HepG2 (cell line): ENCODE results near the gene NBR1. TPM values are rescaled to one million over a fixed set of nuclear protein-coding genes. Genes with fewer than 3 reads are reported as not detected.

Source experiments
- AKAP8 ChIP-seq: sonication (generic); formaldehyde crosslinking; IDR thresholded peaks from 2 replicates; pipeline ENCODE4 v1.5.1; 2020; ENCODE audit warnings: mild to moderate bottlenecking, missing genetic modification reagents
- BRD4 ChIP-seq: sonication (generic); formaldehyde crosslinking; IDR thresholded peaks from 2 replicates; pipeline ENCODE4 v1.4.0; 2020; ENCODE audit warnings: missing genetic modification reagents
- EED ChIP-seq: sonication (generic); formaldehyde crosslinking; IDR thresholded peaks from 2 replicates; pipeline ENCODE4 v1.5.0; 2020; ENCODE audit warnings: mild to moderate bottlenecking, missing genetic modification reagents
- HNF4G ChIP-seq, 2 experiments: sonication (generic) in 1 of 2; formaldehyde crosslinking in 1 of 2; IDR thresholded peaks; 2 replicates each; pipeline versions ENCODE4 v1.4.0 to v1.6.1; 2011 to 2020; ENCODE audit warnings: borderline replicate concordance in 2 of 2, low read depth in 2 of 2, mild to moderate bottlenecking in 2 of 2, low read length in 1 of 2, missing genetic modification reagents in 1 of 2, moderate library complexity in 1 of 2
- KAT7 ChIP-seq: IDR thresholded peaks from 2 replicates; pipeline ENCODE4 v1.6.1; 2018; ENCODE audit warnings: borderline replicate concordance, missing compliant biosample characterization
- KAT8 ChIP-seq: IDR thresholded peaks from 2 replicates; pipeline ENCODE4 v1.6.1; 2016; ENCODE audit warnings: missing genetic modification reagents, missing compliant biosample characterization
- MED13 ChIP-seq: sonication (generic); formaldehyde crosslinking; IDR thresholded peaks from 2 replicates; pipeline ENCODE4 v1.5.0; 2020; ENCODE audit warnings: missing genetic modification reagents
- MEIS1 ChIP-seq: sonication (generic); formaldehyde crosslinking; IDR thresholded peaks from 2 replicates; pipeline ENCODE4 v1.9.0; 2021; ENCODE audit warnings: mild to moderate bottlenecking, missing genetic modification reagents, moderate library complexity, borderline replicate concordance
- MLLT10 ChIP-seq: sonication (generic); formaldehyde crosslinking; IDR thresholded peaks from 2 replicates; pipeline ENCODE4 v1.4.0; 2020; ENCODE audit warnings: missing genetic modification reagents
- MTA1 ChIP-seq: sonication (generic); formaldehyde crosslinking; IDR thresholded peaks from 2 replicates; pipeline ENCODE4 v1.4.0; 2020; ENCODE audit warnings: missing genetic modification reagents, mild to moderate bottlenecking, borderline replicate concordance
- NFYC ChIP-seq: IDR thresholded peaks from 2 replicates; pipeline ENCODE4 v1.6.1; 2016; ENCODE audit warnings: missing genetic modification reagents, missing compliant biosample characterization
- ZBTB3 ChIP-seq: sonication (generic); formaldehyde crosslinking; IDR thresholded peaks from 2 replicates; pipeline ENCODE4 v1.4.0; 2020; ENCODE audit warnings: low read depth, mild to moderate bottlenecking, moderate library complexity, missing genetic modification reagents, borderline replicate concordance
- ZC3H13 ChIP-seq: sonication (generic); formaldehyde crosslinking; IDR thresholded peaks from 2 replicates; pipeline ENCODE4 v1.8.1; 2023; ENCODE audit warnings: mild to moderate bottlenecking, missing genetic modification reagents, moderate library complexity
- ZNF253 ChIP-seq: sonication (generic); formaldehyde crosslinking; IDR thresholded peaks from 2 replicates; pipeline ENCODE4 v1.8.0; 2022; ENCODE audit warnings: mild to moderate bottlenecking, missing genetic modification reagents, borderline replicate concordance
- ZNF441 ChIP-seq: sonication (generic); formaldehyde crosslinking; IDR thresholded peaks from 2 replicates; pipeline ENCODE4 v1.7.0; 2021; ENCODE audit warnings: missing genetic modification reagents, borderline replicate concordance
- ZNF609 ChIP-seq: sonication (generic); formaldehyde crosslinking; IDR thresholded peaks from 2 replicates; pipeline ENCODE4 v1.4.0; 2020; ENCODE audit warnings: mild to moderate bottlenecking, missing genetic modification reagents, borderline replicate concordance
- ZNF615 ChIP-seq: sonication (generic); formaldehyde crosslinking; IDR thresholded peaks from 2 replicates; pipeline ENCODE4 v1.5.0; 2020; ENCODE audit warnings: mild to moderate bottlenecking, missing genetic modification reagents, borderline replicate concordance
- ZNF761 ChIP-seq: sonication (generic); formaldehyde crosslinking; conservative IDR thresholded peaks from 2 replicates; pipeline ENCODE4 v1.4.0; 2020; ENCODE audit warnings: mild to moderate bottlenecking, missing genetic modification reagents
- polyA plus RNA-seq, 8 experiments: library from polyadenylated mRNA; depleted of rRNA in 3 of 8; stranded (reverse) in 7 of 8; unstranded in 1 of 8; fragments of >200 nt; fragmentation: Illumina TruSeq in 4 of 8; extraction: Trizol in 4 of 8; gene quantifications; 2 replicates each; pipeline versions ENCODE4 v1.2.1 to v1.2.3, GENCODE V29; 2011 to 2016; ENCODE audit warnings: low read depth in 4 of 8, missing spikeins in 1 of 8, mixed read lengths in 1 of 8; ENCODE audit not compliant: insufficient read depth in 1 of 8
- total RNA-seq, 5 experiments: library from RNA; depleted of rRNA; stranded (reverse); fragments of >200 nt; fragmentation: Illumina TruSeq; extraction: Trizol; gene quantifications; 2 replicates each; pipeline ENCODE4 v1.2.3, GENCODE V29; 2016; ENCODE audit warnings: low read depth in 1 of 5
- TF ChIP-seq, protein P1 (sequence below): sonication (generic); formaldehyde crosslinking; IDR thresholded peaks from 2 replicates; pipeline ENCODE4 v1.4.0; 2020; ENCODE audit warnings: mild to moderate bottlenecking, low read depth, missing genetic modification reagents
- TF ChIP-seq, protein P2 (sequence below): sonication (generic); formaldehyde crosslinking; IDR thresholded peaks from 2 replicates; pipeline ENCODE4 v1.4.0; 2020; ENCODE audit warnings: low read depth, mild to moderate bottlenecking, missing genetic modification reagents
- TF ChIP-seq, protein P3 (sequence below): sonication (generic); formaldehyde crosslinking; IDR thresholded peaks from 2 replicates; pipeline ENCODE4 v1.5.0; 2020; ENCODE audit warnings: missing genetic modification reagents

NBR1 gene
- total and polyA plus RNA-seq, 2 of the 13 experiments (the other 11 are each of a cell fraction or from before 2014, with no cell fraction given), result 51.7 to 121 TPM

GRCh38 chr17:43170140-43170765, 761 bp upstream of the NBR1 start (continued):
- 0 out of 2 replicates have a peak, but pooled peaks have one; percentile 16 for TF ChIP-seq HNF4G (IDR thresholded peaks at IDR 0.05; ENCODE audit: borderline replicate concordance, low read depth, low read length)
- no peak for TF ChIP-seq HNF4G (CRISPR knock-in tag; IDR thresholded peaks at IDR 0.05; ENCODE audit: borderline replicate concordance, low read depth)
- peak; percentile 95 for TF ChIP-seq ZBTB3
- TF ChIP-seq KAT8 (CRISPR knock-in tag), result peak; percentile 95
- no peak for TF ChIP-seq MEIS1 (CRISPR knock-in tag)
- no peak for TF ChIP-seq ZNF609
- no peak for TF ChIP-seq ZNF253 (CRISPR knock-in tag)
- peak; percentile 6; the same call in 1 of the 2 replicates for TF ChIP-seq AKAP8 (CRISPR knock-in tag)
- no peak for TF ChIP-seq EED
- TF ChIP-seq MLLT10 (CRISPR knock-in tag), result no peak
- TF ChIP-seq NFYC (CRISPR knock-in tag), result peak; percentile 87
- TF ChIP-seq ZNF441 (CRISPR knock-in tag), result 0 out of 2 replicates have a peak, but pooled peaks have one; percentile 19
- TF ChIP-seq, protein P1, sequence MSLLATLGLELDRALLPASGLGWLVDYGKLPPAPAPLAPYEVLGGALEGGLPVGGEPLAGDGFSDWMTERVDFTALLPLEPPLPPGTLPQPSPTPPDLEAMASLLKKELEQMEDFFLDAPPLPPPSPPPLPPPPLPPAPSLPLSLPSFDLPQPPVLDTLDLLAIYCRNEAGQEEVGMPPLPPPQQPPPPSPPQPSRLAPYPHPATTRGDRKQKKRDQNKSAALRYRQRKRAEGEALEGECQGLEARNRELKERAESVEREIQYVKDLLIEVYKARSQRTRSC (CRISPR knock-in tag), result no peak
- TF ChIP-seq ZNF761 (CRISPR knock-in tag), result peak; percentile 60; the same call in 1 of the 2 replicates
- TF ChIP-seq, protein P2, sequence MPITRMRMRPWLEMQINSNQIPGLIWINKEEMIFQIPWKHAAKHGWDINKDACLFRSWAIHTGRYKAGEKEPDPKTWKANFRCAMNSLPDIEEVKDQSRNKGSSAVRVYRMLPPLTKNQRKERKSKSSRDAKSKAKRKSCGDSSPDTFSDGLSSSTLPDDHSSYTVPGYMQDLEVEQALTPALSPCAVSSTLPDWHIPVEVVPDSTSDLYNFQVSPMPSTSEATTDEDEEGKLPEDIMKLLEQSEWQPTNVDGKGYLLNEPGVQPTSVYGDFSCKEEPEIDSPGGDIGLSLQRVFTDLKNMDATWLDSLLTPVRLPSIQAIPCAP (CRISPR knock-in tag), result no peak
- TF ChIP-seq, protein P3, sequence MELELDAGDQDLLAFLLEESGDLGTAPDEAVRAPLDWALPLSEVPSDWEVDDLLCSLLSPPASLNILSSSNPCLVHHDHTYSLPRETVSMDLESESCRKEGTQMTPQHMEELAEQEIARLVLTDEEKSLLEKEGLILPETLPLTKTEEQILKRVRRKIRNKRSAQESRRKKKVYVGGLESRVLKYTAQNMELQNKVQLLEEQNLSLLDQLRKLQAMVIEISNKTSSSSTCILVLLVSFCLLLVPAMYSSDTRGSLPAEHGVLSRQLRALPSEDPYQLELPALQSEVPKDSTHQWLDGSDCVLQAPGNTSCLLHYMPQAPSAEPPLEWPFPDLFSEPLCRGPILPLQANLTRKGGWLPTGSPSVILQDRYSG, result peak; percentile 78; the same call in 1 of the 2 replicates
- TF ChIP-seq BRD4 (CRISPR knock-in tag), result 0 out of 2 replicates have a peak, but pooled peaks have one; percentile 34
- no peak for TF ChIP-seq MED13 (CRISPR knock-in tag)
- TF ChIP-seq ZNF615 (CRISPR knock-in tag), result 0 out of 2 replicates have a peak, but pooled peaks have one; percentile 66
- peak; percentile 9; the same call in 1 of the 2 replicates for TF ChIP-seq ZC3H13 (CRISPR knock-in tag)
- 0 out of 2 replicates have a peak, but pooled peaks have one; percentile 1 for TF ChIP-seq MTA1 (CRISPR knock-in tag)
- peak; percentile 22; the same call in 1 of the 2 replicates for TF ChIP-seq KAT7 (CRISPR knock-in tag)
